GM18519 (cell line): ENCODE data around the gene PRKD3.

Experiments used
- ATAC-seq: cut with Tn5 transposase; IDR thresholded peaks from one replicate; pipeline ENCODE4 v1.9.1; 2021; ENCODE audit warnings: mild to moderate bottlenecking, moderate library complexity; ENCODE audit not compliant: unreplicated experiment, low FRiP score

The PRKD3 gene

DNA sequence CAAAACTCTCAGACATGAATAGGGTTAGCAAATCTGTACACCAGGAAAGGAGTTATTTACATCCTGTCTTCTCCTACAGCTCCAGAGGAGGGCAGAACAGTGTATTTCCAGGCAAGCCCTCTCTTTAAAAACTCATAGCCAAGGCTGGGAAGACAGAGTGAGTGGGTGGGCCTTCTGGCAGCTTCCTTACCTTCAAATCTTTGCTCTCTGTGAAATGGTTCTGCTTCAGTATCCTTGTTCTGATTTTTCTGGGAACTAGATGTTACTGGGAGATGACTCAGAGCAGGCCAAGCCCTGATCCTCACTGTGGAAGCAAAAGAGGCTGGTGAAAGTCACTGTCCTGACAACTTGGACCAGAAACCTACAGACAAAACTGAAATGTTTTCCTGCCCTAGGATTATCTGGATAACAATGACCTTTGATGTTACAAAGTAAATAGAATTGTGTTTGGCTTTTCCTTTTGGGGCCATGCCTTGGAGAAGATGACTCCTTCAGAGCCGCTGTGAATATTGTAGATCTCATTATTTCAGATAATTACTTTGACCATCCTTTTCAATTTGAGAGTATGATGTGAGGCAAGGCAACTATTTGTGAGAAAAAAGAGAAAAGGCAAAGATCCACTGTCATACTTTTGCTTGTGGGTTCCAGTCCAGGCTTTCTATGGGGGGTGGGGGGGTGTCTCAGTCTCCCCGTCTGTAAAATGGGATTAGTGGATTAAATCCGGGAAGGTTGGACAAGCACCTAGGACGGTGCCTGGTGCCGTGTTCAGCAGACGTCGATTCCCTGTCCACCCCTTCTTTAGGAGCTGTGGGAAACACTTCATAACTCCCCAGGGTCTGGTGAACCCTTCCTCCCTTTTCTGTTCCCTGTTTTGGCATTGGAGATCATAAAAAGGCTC is 19.2 kb upstream of the PRKD3 start:
- ATAC-seq = no peak

DNA sequence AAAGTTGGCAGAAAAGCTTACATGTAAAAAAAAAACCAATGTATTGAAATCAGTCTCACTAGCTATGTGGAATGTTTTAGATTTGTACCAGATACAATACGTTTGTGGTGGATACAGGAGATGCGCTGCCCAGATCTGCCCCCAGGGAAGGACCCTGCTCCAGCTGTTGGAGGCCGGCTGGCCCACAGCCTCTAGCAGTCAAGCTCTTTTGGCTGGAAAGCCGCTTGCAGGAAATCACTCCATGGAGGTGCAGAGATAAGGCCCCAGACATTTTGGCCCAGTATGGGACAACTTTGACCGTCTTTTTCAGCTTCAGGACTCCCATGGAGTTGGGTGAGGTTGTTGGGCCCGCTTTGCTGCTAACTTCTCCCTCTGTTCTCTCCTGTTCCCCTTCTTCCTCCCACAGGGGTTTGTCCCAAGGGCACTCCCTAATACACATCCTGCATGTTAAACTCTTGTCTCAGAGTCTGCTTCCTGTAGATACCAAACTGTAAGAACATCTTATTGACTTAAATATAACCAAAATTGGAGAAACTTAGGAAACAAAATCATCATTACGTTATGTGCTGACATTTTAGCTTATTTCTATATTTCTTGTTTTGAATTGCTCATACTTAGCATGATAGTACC is 18.1 kb upstream of the PRKD3 start:
- no peak for ATAC-seq

DNA sequence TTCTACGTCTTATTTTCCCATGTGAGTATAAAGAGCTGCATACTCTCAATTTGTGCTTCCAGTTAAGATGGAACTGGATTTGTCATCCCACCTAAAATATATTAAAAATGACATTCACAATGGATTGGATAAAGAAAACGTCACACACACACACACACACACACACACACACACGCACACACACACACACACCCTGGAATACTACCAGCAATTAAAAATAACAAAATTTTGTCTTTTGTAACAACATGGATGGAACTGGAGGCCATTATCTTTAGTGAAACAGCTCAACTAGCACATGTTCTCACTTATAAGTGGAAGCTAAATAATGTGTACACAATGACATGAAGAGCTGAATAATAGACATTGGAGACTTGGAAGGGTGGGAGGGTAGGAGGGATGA is 16.0 kb upstream of the PRKD3 start:
- no peak for ATAC-seq

DNA sequence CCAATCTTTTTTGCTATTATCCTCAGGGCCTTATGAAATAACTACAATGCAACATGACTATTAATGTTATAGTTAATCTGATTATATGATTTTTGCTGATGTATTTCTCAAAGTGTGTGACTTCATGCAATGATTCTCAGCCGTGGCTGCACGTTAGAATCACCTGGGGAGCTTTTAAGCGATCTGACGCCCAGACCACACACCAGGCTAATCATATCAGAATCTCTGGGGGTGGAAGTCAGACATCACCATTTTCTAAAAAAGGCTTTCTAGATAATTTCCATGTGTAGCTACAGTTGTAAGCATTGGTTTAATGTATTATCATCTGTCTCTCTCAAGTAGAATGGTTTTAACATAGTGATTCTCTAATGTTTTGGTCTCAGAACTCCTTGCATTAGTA is 14.3 kb upstream of the PRKD3 start:
- no peak for ATAC-seq

DNA sequence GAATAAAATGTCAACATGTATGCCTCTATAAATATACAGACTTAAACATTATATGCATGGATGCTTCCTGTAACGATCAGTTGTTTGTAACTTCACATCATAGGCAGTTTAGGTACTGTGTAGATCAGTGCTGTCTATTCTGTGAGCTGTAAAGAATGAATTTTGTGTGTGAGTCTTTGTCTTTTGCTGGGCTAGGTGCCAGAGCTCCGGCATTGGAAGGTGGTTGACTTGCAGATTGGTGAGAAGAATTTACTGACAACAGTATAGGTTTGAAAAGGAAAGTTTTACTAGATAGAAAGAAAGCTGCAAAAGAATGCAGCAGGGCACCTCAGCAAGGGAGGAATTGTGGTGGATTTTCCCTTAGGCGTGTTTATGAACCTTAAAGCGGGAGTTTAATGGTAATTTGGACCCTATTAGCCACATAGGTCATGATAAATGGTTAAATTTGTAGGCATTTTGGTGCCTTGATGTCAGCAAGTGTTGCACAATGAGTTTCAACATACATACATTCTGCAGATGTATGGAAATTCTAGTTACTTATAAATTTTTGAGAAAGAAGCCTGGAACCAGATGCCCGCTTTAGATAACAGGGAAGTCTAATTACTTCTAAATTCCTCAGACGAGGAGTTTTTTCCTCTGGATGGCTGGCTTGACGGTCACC is 13.1 kb upstream of the PRKD3 start:
- ATAC-seq = no peak

DNA sequence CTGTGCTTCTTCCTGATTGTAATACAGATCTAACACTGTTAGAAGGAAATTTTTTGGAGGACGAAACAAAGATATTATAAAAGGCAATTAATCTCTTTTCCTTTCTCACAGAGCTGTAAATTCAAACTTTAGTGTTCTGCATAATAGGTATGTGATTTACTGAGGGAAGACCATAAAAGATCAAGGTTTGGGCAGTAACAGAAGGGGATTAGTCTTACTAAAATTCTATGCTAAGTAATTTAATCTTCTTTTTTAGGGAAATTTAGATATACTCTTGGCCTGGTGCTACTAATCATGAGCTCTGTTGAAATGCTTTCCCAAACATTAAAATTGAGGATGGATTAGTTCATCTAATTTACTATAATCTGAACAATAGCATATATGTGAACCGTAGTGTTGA is 11.0 kb upstream of the PRKD3 start:
- ATAC-seq = no peak

DNA sequence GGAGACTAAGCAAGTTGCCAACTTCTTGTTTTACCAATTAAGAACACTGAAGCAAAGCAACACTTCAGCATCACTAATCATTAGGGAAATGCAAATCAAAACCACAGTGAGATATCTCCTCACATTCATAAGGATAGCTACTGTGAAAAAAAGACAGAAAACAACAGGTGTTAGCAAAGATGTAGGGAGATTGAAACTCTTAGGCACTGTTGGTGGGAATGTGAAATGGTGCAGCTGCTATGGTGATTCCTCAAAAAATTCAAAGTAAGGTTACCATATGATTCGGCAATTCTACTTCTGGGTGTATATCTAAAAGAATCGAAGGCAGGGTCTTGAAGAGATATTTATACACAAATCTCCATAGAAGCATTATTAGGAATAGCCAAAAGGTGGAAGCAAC is 8.6 kb upstream of the PRKD3 start:
- ATAC-seq = no peak

DNA sequence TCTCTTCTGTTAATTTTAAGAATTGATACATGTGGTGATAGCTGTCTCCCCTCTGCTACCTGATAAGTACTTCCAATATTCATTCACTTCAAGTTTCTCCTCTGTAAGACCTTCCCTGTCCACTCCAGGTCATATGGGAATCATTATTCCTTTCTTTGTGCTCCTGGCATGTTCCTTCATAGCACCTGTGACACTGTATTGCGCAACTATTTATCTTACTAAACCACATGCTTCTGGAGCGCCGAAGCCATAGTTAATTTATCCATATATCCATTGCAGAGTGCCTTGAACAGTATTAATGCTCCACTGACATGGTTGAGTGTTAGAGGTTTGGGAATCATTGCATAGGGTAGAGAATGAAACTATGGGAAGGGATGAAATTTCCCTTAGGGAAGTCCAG is 7.9 kb upstream of the PRKD3 start:
- no peak for ATAC-seq

DNA sequence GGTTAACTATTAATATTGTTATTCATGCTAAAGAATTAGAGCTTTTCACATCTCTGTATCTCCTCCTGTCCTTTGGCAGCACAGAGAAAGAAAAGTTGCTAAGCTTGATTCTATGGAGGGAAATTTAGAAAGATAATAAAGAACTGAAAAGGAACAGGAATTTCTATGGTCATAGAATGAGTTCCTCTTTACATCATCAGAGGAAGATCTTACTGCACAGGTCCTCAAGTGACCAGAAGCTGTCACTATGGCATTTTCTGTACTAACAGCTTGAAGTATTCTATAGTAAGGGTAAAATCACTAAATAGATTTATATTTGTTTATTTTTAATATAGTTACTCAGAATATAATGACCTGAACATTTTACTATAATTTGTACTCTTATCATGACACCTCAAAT is 6.0 kb upstream of the PRKD3 start:
- no peak for ATAC-seq

DNA sequence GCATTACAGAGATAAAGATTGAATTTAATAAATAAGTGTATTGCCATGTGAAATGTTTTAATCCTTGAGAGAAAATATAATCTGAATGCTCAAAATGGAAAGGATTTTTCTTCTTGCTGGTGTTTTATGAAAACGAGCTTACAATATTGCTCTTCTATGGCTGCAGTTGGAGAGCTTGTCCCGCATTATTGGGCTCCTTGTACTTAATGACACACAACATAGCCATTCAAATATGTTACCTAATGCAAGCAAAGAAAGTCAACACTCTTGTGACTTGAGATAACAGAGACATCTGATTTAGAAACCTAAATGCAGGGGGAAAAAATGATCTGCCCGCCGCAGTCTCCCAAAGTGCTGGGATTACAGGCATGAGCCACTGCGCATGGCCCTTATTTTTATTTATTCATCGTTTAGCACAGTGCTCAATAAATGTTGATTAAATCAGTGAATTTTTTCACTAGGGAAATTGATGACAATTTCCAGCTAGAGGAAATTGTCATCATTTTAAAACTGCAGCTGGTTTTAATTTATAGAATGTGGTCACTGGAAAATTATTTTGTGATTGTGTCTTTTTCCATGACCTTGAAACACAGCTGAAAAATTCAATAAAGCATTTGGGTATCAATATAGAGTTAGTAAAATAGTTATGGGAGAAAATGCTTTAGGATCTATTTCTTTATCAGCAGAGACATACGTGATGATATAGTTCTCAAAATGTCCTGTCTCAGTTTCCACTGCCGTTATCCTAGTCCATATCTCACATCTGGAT is 2.4 kb upstream of the PRKD3 start:
- ATAC-seq = no peak

DNA sequence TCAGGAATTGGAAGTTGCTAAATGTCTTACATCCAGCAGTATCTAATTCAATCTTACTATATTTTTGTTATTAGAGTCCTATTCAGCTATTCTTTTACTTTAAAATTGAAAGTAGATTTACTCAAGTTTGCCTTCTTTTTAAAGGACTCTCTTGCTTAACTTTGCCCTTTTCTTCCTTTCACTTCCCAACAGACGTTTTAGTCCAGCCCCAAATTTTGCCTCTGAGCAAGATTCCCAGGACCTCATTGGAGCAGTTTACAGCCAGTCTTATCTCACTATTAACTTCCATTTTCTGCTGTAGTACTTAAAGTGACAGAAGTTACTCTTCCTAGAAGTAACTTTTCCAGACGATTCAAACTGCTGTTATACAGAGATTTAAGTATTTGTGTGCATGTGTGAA is 1.7 kb upstream of the PRKD3 start:
- ATAC-seq = no peak

DNA sequence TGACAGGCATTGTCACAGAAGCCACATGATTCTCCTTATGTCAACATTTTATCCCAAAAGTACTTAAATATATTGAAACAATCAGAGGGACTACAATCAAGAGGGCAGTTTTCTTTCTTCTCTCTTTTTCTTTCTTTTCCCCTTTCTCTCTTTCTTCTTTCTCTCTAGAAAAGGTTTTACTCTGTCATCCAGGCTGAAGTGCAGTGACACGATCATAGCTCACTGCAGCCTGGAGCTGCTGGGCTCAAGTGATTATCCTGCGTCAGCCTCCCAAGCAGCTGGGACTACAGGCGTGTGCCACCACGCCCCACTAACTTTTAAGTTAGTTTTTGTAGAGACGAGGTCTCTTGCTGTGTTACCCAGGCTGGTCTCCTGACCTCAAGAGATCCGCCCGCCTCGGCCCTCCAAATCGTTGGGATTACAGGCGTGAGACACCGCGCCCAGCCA is 1.0 kb upstream of the PRKD3 start:
- no peak for ATAC-seq

DNA sequence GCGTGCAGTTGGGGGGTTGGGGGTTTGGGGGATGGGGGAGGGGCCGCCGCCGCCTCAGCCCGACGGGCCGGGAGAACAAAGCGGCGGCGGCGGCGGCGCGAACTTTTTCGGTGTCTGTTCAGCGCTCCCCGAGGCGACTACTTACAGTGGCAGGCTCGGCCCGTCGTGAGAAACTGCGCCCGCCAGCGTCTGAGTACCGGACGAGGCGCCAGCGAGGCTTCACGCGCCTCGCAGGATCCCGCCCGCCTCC is 172 bp downstream of the PRKD3 start:
- ATAC-seq = peak; percentile 44

DNA sequence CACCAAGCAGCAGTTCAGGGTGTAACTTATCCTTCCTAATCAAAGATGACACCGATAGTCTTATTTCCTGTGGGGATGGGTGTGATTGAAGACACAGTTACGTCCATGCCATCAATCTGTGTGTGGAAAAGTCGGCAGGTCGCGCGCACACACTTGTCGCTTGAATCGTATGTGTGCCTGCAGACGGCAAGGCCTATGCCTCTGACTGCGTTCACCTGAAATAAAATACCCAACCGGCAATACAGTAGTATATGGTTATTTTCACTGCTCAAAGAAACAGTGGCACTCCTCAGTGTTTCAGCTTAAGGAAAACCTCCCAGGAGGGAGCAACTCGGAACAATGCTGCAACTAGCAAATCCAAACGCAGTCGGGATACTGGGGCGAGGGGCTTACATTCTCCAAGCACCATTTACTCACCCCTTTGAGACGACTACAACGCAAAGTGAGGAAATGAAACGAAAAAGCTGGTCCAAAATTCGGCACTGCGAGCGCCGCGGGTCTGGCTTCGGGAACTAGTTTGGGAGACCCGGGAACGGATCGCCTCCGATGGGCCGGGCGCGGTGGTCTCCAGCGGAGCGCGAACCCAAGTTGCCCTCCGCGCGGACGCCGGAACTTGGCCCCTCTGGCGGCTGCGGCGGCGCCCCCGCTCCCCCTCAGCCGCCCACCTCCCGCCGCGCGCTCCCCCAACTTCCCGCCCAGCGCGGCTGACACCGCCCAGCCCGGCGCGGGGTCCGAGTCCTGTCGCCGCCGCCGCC is 675 bp downstream of the PRKD3 start:
- no peak for ATAC-seq

DNA sequence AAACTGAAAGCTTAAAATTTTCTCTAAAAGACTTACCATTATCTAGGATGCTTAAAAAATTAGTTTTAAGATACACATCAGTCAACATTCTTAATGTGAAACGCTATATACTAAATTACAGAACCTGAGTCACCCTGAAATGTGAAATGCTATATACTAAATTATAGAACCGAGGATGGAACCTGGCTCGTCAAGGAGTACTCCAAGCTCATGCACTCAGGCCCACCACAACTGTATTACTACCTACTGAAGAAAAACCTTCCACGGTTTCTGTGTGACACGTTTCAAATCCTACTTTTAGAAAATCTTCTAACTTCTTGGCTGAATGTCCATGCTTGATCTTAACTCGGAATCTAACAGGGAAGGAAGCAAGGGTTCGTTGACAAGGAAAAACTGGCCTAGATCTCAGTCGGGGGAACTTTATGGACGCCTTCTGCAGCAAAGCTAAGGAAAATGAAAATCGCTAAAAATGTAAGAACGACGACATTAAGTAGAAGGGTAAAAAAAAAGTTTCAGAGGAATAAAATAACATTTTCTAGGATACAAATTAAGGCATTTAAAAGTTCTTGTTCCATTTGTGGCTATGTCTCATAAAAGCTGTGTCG is 1.4 kb downstream of the PRKD3 start:
- ATAC-seq = no peak

DNA sequence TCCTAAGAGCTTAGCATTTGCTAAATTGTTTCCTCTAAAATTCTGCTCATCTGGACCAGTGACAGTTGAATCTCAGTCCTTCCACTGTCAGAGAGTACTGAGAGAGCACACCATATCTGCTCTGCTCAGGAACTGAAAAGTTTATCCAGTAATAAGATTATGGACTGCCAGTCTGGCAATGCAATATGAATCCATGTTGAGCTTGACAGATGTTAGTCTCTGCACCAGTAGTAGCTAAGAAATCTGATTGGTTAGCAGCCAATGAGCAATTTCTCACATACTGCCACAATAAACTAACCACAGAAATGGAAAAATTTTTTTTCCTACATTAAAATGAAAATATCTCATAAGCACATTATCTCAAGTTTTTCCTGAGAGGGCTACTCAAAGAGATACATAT is 2.3 kb downstream of the PRKD3 start:
- no peak for ATAC-seq

DNA sequence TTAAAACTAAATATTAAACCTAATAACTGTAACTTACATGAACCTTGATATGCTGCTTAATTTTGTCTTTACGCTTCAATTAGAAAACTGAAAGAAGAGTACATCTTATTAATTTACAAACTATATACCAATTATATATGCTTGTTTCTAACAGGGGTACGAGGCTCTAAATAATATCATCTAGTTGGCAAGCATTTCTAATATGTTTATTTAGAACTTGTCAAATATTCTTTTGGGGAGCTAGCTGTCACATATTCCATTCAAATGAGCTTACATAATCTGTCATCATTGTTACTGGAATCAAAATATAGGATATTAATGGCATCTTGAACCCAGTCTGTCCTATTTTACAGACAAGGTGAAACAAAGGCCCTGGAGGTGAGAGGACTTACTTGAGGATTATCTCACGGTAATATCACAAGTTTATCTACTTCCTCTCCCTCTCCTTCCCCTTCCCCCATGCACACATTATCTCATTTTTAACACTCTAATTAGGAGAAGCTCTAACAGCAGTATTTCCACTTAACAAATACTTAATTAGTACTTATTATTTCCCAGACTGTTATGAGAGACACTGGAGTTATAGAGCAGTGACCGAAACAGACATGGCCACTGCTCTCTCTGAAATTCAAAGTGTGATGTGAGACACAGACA is 3.5 kb downstream of the PRKD3 start:
- ATAC-seq = no peak

DNA sequence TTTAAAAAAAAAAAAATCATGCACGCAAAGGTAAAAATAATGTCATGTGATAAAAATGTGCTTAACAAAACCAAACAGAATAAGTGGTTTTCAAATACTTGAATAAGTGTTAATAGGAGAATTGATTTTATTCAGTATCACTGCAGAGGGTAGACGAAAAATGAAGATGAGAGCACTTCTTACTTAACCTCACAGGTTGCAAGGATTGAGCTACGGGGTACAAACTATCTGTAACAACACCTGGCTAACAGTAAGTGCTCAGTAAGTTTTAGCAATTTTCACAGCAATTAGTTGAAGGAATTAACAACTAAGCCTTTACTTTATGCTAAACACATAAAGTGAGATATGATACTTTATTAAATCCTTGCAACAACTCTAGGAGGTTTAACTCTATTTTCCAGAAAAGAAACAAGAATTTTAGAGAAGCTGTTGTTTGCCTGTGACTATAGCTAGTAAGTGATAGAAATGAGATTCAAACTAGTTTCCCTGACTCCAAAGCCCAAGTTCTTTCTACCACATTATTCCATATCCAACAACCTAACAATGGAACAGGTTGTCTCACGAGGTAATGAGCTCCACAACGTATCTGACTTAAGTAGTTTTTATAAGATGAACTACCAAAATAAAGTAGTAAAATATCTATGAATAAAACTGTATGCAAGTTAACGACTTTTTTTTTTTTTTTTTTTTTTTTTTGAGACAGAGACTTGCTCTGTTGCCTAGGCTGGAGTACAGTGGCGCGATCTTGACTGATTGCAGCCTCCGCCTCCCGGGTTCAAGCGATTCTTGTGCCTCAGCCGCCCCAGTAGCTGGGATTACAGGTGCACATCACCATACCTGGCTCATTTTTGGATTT is 4.7 kb downstream of the PRKD3 start:
- no peak for ATAC-seq

DNA sequence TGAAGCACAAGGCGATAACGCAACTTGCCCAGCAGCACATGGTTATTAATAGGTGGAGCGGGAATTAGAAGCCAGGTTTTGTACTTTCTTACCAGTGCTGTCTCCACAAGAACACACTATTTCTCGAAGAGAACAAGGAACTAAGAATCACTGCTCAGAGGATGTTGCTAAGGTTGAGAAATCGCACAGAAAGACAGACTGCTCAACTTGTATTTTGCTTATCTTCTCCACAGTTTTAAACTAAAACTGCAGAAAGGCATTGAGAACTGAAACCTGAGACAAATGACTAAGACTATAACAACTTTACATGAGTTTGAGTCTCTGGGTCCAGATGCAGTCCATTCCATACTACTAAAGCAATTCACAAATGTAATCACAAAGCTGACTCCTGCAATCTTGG is 6.2 kb downstream of the PRKD3 start:
- peak; percentile 68 for ATAC-seq
